ENCODE data around the gene AP3D1. TPM values are rescaled to one million over a fixed set of nuclear protein-coding genes. Genes with fewer than 3 reads are reported as not detected.

Gene AP3D1
- total RNA-seq, 1 donor from 2014 or later = 69.6 TPM

- DNase-seq = peak; percentile 93
- ATAC-seq (ENCODE audit: poor library complexity) = peak; percentile 93
- intact Hi-C loops (cut with DNase I) = no loop called here
Measured at GRCh38 chr19:2186071-2186846, 34.9 kb upstream of the AP3D1 start.

- intact Hi-C loops (cut with DNase I) = no loop called here
- DNase-seq (no peak), ATAC-seq (ENCODE audit: poor library complexity) (no peak)
Measured at GRCh38 chr19:2185734-2186070, 34.3 kb upstream of the AP3D1 start.

GRCh38 chr19:2184422-2184975 lies 33.1 kb upstream of the AP3D1 start:
- DNase-seq (no peak), ATAC-seq (ENCODE audit: poor library complexity) (no peak)
- intact Hi-C loops (cut with DNase I) = no loop called here

- DNase-seq = no peak
- intact Hi-C loops (cut with DNase I) = no loop called here
- ATAC-seq (ENCODE audit: poor library complexity) = no peak
Measured at GRCh38 chr19:2181633-2181997, 30.2 kb upstream of the AP3D1 start.

- ATAC-seq (ENCODE audit: poor library complexity) (no peak), DNase-seq (no peak)
- intact Hi-C loops (cut with DNase I) = no loop called here
Measured at GRCh38 chr19:2180881-2181632, 29.7 kb upstream of the AP3D1 start.

- ATAC-seq (ENCODE audit: poor library complexity) (no peak), DNase-seq (no peak)
- intact Hi-C loops (cut with DNase I) = no loop called here
Measured at GRCh38 chr19:2180114-2180513, 28.7 kb upstream of the AP3D1 start.

GRCh38 chr19:2179095-2179494 lies 27.7 kb upstream of the AP3D1 start:
- DNase-seq (no peak), ATAC-seq (ENCODE audit: poor library complexity) (no peak)
- intact Hi-C loops (cut with DNase I) = no loop called here

- DNase-seq (no peak), ATAC-seq (ENCODE audit: poor library complexity) (peak; percentile 28)
Measured at GRCh38 chr19:2176337-2176994, 25.1 kb upstream of the AP3D1 start.

GRCh38 chr19:2175742-2176141 lies 24.4 kb upstream of the AP3D1 start:
- intact Hi-C loops (cut with DNase I) = no loop called here
- DNase-seq (no peak), ATAC-seq (ENCODE audit: poor library complexity) (no peak)

More at GRCh38 chr19:2176337-2176994, 25.1 kb upstream of the AP3D1 start:
- intact Hi-C loops (cut with DNase I) = no loop called here

GRCh38 chr19:2173767-2174577 lies 22.6 kb upstream of the AP3D1 start:
- intact Hi-C loops (cut with DNase I) = no loop called here
- no peak for ATAC-seq (ENCODE audit: poor library complexity)
- no peak for DNase-seq

- ATAC-seq (ENCODE audit: poor library complexity) (no peak), DNase-seq (no peak)
- intact Hi-C loops (cut with DNase I) = no loop called here
Measured at GRCh38 chr19:2173388-2173766, 22.0 kb upstream of the AP3D1 start.

- ATAC-seq (ENCODE audit: poor library complexity) = no peak
- intact Hi-C loops (cut with DNase I) = no loop called here
- DNase-seq = peak; percentile 77
Measured at GRCh38 chr19:2171349-2172145, 20.2 kb upstream of the AP3D1 start.

- no peak for ATAC-seq (ENCODE audit: poor library complexity)
- intact Hi-C loops (cut with DNase I) = no loop called here
Measured at GRCh38 chr19:2170987-2171348, 19.6 kb upstream of the AP3D1 start.

GRCh38 chr19:2170219-2170618 lies 18.9 kb upstream of the AP3D1 start:
- no peak for DNase-seq
- intact Hi-C loops (cut with DNase I) = no loop called here

More at GRCh38 chr19:2170987-2171348, 19.6 kb upstream of the AP3D1 start:
- no peak for DNase-seq

GRCh38 chr19:2168619-2169424 lies 17.5 kb upstream of the AP3D1 start:
- DNase-seq (peak; percentile 98), ATAC-seq (ENCODE audit: poor library complexity) (peak; percentile 86)
- intact Hi-C loops (cut with DNase I) = no loop called here

More at GRCh38 chr19:2170219-2170618, 18.9 kb upstream of the AP3D1 start:
- no peak for ATAC-seq (ENCODE audit: poor library complexity)

- DNase-seq = peak; percentile 87
- intact Hi-C loops (cut with DNase I) = no loop called here
- ATAC-seq (ENCODE audit: poor library complexity) = peak; percentile 51
Measured at GRCh38 chr19:2167896-2168618, 16.7 kb upstream of the AP3D1 start.

All from Right ventricle myocardium superior (tissue), 1 donor.